Muscle layer of colon (tissue), 2 donors: ENCODE data around the gene HK1.

Experiments used
- H3K27ac ChIP-seq: one replicate; pipeline ENCODE4 v1.7.0; 2013; ENCODE audit warnings: low read depth, mild to moderate bottlenecking, low read length, moderate library complexity
- H3K27me3 ChIP-seq, 2 donors: one replicate each; pipeline ENCODE4 v1.7.0; 2013; ENCODE audit warnings: low read length in 2 of 2, mild to moderate bottlenecking in 2 of 2; ENCODE audit not compliant: insufficient read depth in 2 of 2, control insufficient read depth in 1 of 2
- H3K36me3 ChIP-seq: one replicate; pipeline ENCODE4 v1.7.0; 2013; ENCODE audit warnings: mild to moderate bottlenecking, low read length; ENCODE audit not compliant: insufficient read depth
- H3K4me1 ChIP-seq: one replicate; pipeline ENCODE4 v1.7.0; 2013; ENCODE audit warnings: mild to moderate bottlenecking, low read length; ENCODE audit not compliant: insufficient read depth
- H3K4me3 ChIP-seq, 2 donors: one replicate each; pipeline ENCODE4 v1.7.0; 2013; ENCODE audit warnings: low read length in 2 of 2, low read depth in 1 of 2, mild to moderate bottlenecking in 1 of 2, moderate library complexity in 1 of 2
- H3K9ac ChIP-seq: one replicate; pipeline ENCODE4 v1.7.0; 2013; ENCODE audit warnings: low read length
- H3K9me3 ChIP-seq: one replicate; pipeline ENCODE4 v1.7.0; 2013; ENCODE audit warnings: mild to moderate bottlenecking, low read length
- donor health status: abdominal sarcoma.
- donor health status: Adenocarcinoma of cecum.

The HK1 gene

GRCh38 chr10:69312528-69312927 lies 34.2 kb downstream of the HK1 start:
- no peaks in the 10 kb centered on the region for H3K27me3 ChIP-seq
- H3K4me3 ChIP-seq, result no peak overlapping the region
- no peak overlapping the region for H3K27ac ChIP-seq
- H3K36me3 ChIP-seq, result no peaks in the 10 kb centered on the region
- no peaks in the 10 kb centered on the region for H3K9me3 ChIP-seq
- no peak overlapping the region for H3K9ac ChIP-seq
- no peaks in the 10 kb centered on the region for H3K4me1 ChIP-seq

DNA sequence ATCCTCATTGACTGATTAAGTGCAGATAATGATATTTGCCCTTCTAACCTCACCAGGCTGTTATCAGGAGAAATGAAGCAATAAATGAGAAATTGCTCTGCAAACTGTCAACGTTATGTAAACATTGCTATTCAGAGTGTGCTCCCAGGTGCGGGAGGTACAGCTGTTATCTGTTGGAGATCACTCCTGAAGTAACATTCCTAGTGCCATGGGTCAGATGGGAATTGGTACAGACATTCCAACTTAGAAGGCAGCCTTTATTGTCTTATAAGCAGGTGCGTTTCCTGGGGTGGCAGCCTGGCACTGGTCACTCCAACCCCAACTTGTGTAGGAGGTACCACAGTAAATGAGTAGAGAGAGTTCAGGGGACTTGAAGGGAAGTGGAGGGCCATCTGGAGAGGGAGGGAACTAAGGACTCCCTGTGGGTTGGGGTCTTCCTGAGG lies 36.8 kb downstream of the HK1 start:
- H3K4me3 ChIP-seq, result no peak overlapping the region
- no peak overlapping the region for H3K27ac ChIP-seq
- H3K27me3 ChIP-seq, result no peaks in the 10 kb centered on the region
- peaks cover 11% of the 10 kb centered on the region for H3K4me1 ChIP-seq
- H3K36me3 ChIP-seq, result no peaks in the 10 kb centered on the region
- H3K9ac ChIP-seq, result no peak overlapping the region
- no peaks in the 10 kb centered on the region for H3K9me3 ChIP-seq

DNA sequence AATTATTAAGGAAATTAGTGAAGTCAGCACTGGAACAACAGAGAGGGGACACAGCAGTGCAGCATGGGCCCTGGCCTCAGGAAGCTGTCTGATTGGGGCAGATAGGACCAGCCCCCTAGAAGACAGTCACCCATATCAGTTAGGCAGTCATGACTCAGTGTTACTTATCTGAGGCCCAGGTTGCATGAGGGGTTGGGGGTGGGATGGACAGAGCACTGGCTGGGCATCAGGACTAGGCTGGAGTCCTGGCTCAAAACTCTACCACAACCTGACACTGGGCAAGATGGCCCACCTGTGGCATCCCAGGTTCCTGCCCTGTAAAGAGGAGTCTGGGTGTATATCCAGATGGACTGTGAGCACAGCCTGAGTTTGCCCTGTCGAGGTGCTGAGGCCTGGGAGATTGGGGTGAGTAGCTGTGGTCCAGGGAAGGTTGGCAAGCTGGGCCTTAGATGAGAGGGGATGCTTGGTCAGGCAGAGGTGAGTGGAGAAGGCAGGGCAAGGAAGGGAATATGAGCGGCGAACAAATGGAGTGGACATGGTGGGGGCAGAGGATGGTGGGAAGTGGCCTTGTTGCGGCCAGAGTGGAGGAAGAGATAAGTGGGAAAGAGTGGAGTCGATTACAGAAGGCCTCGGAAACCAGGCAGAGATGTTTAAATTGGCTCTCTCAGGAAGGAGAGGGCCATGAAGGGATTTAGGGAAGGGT lies 37.5 kb downstream of the HK1 start:
- Histone ChIP-seq H3K27ac (no peak overlapping the region), H3K4me1 (peaks cover 18% of the 10 kb centered on the region), H3K9ac (no peak overlapping the region), H3K36me3 (no peaks in the 10 kb centered on the region), H3K4me3 (no peak overlapping the region), H3K27me3 (no peaks in the 10 kb centered on the region), H3K9me3 (no peaks in the 10 kb centered on the region)

- H3K9me3 ChIP-seq, result no peaks in the 10 kb centered on the region
- no peak overlapping the region for H3K9ac ChIP-seq
- H3K27me3 ChIP-seq, result no peaks in the 10 kb centered on the region
- H3K4me3 ChIP-seq, result no peak overlapping the region
- no peak overlapping the region for H3K27ac ChIP-seq
- H3K4me1 ChIP-seq, result peaks cover 20% of the 10 kb centered on the region
- H3K36me3 ChIP-seq, result no peaks in the 10 kb centered on the region
Measured at GRCh38 chr10:69316313-69317059, 38.2 kb downstream of the HK1 start.

DNA sequence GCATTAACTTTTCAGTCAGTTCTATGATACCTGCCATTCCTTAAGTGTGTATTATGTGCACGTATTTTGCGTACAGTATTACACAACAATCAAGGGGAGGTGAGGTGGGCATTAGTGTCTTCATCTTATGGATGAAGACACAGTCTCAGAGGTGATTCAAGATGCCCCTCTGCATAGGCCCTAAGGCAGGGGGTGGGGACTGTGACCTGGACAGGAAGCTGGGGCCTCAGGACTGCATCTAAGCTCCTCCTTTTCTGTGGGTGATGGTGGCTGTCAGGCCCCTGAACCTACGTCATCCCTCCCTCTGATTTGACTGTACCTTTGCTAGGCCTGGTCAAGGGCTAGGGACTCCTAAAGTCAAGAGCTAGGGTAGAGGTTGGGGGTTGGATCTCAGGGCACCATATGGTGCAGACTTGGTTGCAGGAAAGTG lies 38.9 kb downstream of the HK1 start:
- H3K27me3 ChIP-seq, result no peaks in the 10 kb centered on the region
- no peak overlapping the region for H3K9ac ChIP-seq
- H3K9me3 ChIP-seq, result no peaks in the 10 kb centered on the region
- no peaks in the 10 kb centered on the region for H3K36me3 ChIP-seq
- no peak overlapping the region for H3K4me3 ChIP-seq
- H3K27ac ChIP-seq, result no peak overlapping the region
- peaks cover 26% of the 10 kb centered on the region for H3K4me1 ChIP-seq

DNA sequence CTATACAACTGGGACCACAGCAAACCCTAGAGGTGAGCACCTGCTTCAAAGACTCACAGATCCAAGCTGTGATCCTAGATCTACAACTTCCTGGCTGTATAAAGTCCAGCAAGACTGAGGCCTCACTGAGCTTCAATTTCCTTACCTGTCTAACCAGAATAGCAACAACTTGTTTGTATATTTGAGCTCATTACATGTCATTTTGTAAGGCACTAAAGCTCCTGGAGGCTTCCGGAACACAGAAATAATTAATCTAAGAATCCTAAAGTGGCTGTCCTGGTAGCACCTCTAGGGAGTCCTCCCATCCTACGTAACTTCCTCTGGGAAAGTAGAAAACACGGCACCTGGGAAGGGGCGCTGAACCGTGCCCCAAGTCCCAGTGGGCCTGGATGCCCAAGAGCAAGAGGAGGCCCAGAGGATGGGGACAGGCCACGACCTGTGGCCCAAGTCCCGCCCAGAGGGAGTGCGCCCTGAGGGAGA lies 39.4 kb downstream of the HK1 start:
- Histone ChIP-seq H3K27ac (peak overlapping the region; percentile 84), H3K27me3 (no peaks in the 10 kb centered on the region), H3K36me3 (no peaks in the 10 kb centered on the region), H3K4me3 (peak overlapping the region; percentile 92 to 93), H3K9me3 (no peaks in the 10 kb centered on the region), H3K4me1 (peaks cover 27% of the 10 kb centered on the region), H3K9ac (no peak overlapping the region)

GRCh38 chr10:69318106-69318866 lies 40.0 kb downstream of the HK1 start:
- Histone ChIP-seq H3K4me1 (peaks cover 27% of the 10 kb centered on the region), H3K27me3 (no peaks in the 10 kb centered on the region), H3K27ac (peak overlapping the region; percentile 84), H3K9ac (no peak overlapping the region), H3K36me3 (no peaks in the 10 kb centered on the region), H3K4me3 (peak overlapping the region; percentile 92 to 93), H3K9me3 (no peaks in the 10 kb centered on the region)

DNA sequence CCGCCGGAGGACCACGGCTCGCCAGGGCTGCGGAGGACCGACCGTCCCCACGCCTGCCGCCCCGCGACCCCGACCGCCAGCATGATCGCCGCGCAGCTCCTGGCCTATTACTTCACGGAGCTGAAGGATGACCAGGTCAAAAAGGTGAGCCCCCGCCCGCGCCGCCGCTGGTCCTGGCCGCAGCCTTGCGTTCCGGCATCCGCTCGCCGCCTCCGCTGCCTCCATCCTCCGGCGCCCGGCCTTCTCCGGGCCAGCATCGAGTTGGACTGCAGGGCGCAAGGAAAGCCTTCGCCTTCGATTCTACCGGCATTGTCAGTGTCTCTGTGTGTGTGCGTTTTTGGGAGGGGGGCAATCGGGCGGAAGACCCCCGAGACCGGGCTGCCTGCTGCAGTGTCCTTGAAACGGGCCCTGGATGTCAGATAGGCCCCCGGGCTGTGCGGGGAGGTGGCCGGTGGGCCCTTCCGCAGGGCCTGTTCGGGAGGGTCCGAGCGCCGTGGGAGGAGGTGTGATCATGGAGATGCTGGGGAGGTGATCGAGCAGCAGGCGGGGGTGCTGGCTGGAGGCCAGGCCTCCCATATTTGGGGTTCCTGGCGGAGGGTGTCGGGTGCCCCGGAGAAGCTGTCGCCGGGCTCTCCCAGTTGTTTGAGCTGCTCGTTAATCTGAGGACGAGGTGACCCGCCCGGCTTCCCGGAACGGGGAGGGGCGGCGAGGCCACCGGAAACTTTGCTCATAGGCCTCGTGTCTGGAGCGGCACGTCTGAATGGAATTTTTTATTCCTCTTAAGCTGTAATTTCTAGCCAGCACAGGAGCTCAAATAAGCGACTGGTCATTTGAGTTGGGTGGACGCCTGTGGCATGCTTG lies 40.8 kb downstream of the HK1 start:
- Histone ChIP-seq H3K4me1 (peaks cover 32% of the 10 kb centered on the region), H3K27ac (peak overlapping the region; percentile 84), H3K4me3 (peak overlapping the region; percentile 92 to 93), H3K36me3 (no peaks in the 10 kb centered on the region), H3K9me3 (no peaks in the 10 kb centered on the region), H3K27me3 (no peaks in the 10 kb centered on the region), H3K9ac (peak overlapping the region; percentile 77)

DNA sequence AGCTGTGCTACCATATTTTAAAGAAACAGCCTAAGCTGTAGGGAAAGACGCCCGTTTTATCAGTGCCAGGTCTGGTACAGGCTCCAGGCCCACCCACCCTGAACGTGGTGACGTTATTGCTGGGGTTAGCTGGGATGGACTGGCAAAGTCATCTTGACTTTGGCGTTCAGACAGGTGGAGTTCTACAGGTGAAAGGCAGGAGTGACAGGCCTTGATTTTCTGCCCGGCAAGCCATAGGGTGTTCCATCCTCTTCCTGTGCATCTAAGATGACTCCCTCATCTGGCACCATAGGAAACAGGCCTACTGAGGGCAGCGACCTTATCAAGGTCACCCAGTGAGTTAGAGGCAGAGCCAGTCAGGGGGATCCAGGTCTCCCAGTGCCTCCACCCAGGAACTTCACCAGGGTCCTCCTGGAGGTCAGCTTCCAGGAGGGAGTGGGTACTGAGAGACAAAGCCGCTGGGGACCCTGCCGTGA lies 41.6 kb downstream of the HK1 start:
- H3K27ac ChIP-seq, result peak overlapping the region; percentile 84
- H3K4me1 ChIP-seq, result peaks cover 32% of the 10 kb centered on the region
- peak overlapping the region; percentile 92 to 93 for H3K4me3 ChIP-seq
- H3K36me3 ChIP-seq, result no peaks in the 10 kb centered on the region
- no peaks in the 10 kb centered on the region for H3K9me3 ChIP-seq
- peak overlapping the region; percentile 77 for H3K9ac ChIP-seq
- H3K27me3 ChIP-seq, result no peaks in the 10 kb centered on the region

DNA sequence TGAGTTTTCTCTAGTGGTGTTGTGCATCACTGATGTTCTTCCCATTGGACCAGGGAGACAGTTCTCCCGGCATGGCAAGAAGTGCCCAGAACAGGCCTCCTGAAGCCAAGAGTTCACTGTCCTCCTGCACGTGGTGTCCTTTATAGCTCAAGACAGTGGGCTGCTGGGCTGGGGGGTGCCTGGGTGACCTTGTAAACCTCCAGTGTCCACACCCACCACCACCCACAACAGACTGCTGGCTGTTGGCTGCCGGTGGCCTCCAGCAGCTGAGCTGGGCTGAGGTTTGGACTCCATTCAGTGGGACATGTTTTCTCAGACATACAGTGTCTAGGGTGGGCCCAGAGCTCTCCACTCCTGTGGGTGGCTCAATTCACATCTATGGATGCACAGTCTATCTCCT lies 42.2 kb downstream of the HK1 start:
- Histone ChIP-seq H3K9ac (no peak overlapping the region), H3K4me3 (peak overlapping the region in 1 of 2 donors; percentile 92), H3K9me3 (no peaks in the 10 kb centered on the region), H3K4me1 (peaks cover 32% of the 10 kb centered on the region), H3K27me3 (no peaks in the 10 kb centered on the region), H3K27ac (peak overlapping the region; percentile 84), H3K36me3 (no peaks in the 10 kb centered on the region)
